Activated effector memory CD4-positive, alpha-beta T cell treated with anti-CD3 and anti-CD28 coated beads, Interleukin-2, amount 50 U/mL, for 16 hours (primary cell): Measurements from ENCODE around the gene ANKRD17.
"Not testable (repeated sequence)": the region's sequence is repeated elsewhere in the genome, so short reads cannot be mapped to it uniquely, and the experiment has no call there.

Source experiments
- DNase-seq: peaks from one replicate; pipeline ENCODE4 v3.0.0-alpha.2; 2020

Gene ANKRD17

DNA sequence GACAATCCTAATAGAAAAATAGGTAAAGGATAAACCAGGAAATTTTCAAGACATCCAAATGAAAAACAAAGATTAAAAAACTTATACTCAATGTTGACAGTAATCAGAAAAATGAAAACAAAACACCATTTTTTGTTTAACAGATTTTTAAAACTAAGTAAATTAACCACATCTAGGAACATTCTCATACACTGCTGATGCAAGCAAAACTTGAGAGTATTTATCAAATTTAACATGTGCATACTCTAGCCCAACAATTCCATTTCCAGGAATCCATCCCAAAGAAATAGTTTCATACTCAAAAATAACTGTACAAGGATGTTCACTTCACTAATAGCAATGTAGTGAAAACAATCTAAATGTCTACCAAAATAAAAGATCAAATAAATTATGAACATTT, 11.5 kb downstream of the ANKRD17 start:
- no peak for DNase-seq

DNA sequence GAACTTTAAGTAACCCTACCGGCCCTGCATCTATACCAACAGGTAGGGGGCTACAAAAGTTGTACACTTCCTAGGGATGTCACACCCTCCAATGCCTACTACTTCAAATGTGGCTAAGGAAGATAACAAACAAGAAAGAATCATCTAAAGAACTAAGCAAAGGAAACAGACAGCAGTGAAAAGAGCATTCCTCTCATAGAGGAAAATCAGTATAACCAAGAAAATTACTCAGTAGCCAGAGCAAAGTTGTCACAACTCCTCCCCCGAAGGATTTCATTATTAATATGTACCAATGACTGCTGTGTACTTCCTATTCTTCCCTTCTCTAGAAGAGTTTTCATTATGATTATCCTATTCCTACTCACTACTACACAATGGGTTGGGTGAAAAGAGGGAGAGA, 12.6 kb downstream of the ANKRD17 start:
- DNase-seq = no peak

DNA sequence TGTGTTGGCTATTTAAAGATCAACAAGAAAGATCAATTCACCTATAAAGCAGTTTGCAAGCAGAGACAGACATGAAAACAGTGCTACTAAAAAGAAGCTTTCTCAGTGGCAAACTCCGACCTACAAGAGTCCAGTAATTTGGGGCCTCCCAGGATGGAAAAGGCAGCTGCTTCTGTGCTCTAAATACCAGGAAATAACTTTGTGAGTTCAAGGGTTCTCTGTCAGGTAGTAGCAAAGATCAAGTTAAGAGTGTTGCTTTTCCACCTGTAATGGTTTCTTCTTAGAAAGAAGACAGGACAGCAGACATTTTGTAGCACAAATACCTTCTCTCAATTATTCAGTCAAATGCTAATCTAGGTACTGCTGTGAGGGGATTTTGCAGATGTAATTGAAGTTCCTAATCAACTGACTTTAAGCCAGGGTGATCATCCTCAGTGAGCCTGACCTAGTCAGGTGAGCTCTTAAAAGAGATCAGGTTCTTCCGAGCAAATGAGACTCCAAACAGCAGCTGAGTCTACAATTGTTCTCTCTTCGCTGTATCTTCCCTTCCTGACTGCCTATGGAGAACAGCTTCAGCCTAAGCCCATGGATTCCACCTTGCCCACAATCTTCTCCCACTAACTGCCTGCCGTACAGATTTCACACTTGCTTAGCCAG, 13.5 kb downstream of the ANKRD17 start:
- DNase-seq = no peak

DNA sequence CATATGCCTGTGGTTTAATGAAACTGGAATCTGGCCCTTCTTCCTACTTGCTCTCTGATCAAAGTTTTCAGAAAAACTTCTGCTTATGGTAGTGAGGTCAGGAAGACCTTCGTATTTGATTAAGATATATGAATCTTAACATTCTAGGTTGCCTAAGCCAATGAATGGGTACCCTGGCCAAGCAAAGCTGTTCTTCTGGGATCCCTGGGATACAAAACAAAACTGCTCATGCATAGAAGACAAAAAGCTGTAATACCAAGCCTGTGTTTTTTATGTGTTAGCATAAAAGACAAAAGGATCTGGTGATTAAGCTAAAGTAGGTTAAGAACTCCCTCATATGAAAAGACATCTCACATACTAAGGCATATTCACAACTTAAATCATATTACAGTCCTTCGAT, 21.6 kb downstream of the ANKRD17 start:
- DNase-seq = no peak

DNA sequence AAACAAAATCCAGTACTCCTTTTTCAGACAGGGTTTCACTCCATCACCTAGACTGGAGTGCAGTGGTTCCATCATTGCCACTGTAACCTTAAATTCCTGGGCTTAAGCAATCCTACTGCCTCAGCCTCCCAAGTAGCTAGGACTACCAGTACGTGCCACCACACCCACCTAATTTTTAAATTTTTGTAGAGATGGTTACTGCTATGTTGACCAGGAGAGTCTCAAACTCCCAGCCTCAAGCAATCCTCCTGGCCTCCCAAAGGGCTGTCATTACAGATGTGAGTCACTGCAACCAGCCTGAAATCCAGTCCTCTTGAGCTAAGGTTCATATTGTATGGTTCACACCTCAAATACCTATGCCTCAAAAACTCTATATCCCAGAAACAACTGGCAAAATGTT, 22.4 kb downstream of the ANKRD17 start:
- DNase-seq = no peak

DNA sequence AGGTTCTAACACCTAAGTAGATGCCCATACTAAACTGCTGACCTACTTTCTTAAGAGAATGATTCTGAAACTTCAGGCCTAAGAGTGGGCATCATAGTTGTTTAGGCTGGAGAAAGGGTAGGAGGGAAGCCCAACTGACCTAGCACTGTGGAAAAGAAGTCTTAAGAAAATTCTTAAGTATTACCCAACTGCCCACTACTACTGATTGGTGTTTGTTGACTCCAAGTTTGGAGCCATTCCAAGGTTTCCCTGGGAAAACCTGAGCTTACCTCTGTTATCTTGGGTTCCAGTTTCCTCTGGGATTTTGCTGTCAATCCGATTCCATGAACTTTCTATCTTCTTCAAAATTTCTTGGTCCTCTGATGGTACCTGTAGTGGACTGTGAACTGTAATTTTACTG, 23.9 kb downstream of the ANKRD17 start:
- no peak for DNase-seq

DNA sequence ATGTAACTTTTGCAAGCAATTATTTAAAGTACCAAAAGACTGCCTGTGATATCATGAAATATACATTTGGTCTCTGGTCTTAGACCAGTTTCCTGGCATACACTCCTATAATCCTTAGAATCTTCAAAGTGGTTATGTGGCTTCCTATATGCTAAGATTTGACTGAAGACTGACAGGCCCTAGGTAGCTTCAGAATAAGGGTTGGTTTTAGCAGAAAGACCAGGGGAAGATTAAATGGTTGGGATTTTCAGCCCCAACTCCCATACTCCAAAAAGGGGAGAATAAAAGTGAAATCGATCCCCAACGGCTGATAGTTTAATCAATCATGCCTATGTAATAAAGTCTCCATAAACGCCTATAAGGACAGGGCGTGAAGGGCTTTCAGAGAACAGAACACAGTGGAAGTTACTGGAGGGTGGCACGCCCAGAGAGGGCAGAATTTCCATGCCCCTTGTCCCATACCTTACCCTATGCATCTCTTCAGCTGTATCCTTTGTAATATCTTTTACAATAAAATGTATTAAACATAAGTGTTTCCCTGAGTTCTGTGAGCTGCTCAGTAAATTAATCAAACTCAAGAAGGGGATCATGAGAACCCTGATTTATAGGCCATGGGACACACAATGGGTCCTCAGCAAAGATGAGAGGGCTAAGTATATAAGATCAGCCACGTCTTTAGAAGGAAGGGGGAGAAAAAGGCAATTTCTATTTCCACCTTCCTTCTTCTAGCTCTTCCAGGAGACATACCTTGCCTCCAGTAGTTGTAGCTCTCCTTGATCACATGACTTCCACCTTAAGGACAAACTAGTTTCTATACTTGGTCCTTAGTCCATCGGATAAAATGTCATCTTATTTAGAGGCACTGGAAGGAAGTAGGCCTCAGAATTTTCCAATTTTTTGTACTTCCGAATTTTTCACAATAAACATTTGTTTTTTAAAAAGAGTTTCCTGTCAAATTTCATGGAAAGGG, 26.8 kb downstream of the ANKRD17 start:
- DNase-seq = no peak

DNA sequence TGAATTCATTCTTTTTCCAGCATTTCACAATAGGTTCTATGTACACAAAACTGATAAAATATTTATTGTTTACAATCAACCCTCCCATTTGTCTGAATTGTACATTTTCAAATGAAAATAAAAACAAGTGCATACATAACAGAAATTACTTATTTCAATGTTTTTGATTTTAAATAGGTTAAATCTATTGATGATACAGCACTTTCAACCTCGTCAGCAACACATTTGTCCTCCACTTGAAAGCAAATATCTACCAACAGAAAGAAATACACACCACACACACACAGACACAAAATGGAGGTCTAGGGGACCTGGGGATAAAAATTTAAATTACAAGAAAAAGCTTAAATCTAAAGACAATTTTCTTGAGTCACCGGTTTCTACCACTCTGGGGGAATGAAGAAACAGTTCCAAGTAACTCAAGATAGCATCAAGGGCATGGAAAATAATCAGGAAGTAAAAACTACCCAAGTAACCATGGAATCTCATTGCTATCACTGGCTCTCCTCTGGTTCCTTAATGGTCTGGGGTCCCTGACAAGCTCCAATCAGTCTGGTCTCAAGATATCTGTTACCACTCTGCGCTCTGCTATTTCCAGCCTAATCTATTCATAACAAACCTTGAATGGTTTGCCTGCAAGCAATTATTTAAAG, 27.6 kb downstream of the ANKRD17 start:
- DNase-seq = no peak

DNA sequence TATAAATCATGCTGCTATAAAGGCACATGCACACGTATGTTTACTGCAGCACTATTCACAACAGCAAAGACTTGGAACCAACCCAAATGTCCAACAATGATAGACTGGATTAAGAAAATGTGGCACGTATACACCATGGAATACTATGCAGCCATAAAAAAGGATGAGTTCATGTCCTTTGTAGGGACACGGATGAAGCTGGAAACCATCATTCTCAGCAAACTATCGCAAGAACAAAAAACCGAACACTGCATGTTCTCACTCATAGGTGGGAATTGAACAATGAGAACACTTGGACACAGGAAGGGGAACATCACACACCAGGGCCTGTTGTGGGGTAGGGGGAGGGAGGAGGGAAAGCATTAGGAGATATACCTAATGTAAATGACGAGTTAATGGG, 29.8 kb downstream of the ANKRD17 start:
- not testable (repeated sequence) for DNase-seq

DNA sequence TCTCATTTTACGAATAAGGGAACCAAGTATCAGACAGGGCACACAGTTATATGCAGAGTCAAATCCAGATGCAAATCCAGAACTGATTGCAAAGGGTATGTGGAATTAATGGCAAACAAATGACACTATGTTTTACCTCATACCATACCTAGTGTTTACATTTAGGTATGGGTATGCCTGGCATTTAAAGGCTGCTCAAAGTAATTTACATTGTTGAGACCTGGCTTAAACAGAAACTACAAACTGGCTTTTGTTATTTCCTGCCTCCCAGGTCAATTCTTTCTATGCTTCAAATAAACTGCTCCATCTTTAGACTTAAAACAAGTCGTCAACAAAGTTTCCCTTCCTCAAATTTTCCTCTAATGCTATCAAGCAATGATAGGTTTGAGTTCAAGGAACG, 33.7 kb downstream of the ANKRD17 start:
- DNase-seq = no peak

DNA sequence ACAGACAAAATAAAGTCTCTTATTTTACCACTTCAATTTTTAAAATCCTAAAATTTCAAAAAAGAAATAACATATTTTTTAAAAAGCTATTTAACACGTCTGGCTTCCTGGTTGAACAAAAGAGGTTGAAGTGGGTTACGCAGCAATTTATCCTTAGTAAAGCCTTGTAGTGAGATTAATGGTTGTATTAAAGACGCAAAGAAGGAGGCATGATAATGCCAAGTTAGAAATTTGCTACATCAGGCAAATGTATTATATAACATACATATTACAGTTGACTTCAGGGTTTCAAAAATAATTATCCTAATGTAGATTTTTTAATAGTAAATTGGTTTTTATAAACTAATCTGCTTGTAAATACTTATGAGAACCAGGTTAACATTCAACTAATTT, 35.3 kb downstream of the ANKRD17 start:
- DNase-seq = no peak

DNA sequence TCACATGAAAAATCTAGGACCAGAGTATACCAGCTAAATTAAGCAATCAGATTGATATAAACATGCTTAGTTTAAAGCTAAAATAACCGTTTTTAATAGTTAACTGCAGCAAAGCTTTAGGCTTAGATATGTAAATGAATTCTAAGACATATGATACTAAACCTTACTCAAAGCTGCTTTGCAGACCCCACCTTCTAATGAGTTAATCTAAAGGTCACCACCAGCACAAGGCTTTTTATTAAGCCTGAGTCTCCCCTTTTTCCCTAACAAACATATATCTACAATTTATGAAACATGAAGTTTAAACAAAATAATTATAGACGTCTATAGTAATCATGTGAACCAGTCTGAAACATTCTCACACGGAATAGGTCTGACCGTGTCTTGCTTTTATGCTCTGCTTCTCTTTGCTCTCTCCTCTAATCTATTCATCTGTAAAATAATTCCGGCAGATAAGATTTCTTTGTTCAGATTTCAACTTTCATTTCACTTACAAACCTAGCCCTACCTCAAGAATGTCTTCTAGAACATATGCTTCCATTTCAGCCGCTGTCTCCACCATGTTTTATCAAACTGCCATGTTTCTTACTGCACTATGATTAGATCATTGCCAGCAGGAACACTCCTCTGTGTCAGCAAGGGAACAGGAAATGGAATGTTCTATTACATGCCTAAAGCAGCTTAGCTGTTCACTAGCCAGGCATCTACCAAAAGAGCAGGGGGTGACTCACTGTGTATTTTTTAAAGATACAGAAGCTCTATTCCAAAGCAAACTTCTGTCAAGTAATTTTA, 35.9 kb downstream of the ANKRD17 start:
- peak; percentile 70 for DNase-seq

DNA sequence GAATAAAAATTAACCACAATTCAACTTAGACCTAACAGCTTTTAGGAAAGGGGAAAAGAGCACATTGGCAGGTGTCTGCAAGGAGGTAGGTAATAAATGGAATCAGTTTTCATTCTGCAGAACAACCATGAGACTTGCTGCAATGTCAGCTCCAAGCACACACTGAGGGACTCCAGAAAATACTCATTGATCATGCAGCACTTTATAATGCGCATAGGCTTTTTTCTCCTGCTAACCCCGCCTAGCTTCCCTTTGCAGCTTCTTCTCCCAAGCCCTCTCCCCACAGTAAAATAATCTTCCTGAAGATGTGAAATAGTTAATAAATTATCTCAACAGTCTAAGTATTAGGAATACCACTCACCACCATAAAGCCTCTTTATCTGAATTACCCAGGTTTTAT, 36.9 kb downstream of the ANKRD17 start:
- no peak for DNase-seq

DNA sequence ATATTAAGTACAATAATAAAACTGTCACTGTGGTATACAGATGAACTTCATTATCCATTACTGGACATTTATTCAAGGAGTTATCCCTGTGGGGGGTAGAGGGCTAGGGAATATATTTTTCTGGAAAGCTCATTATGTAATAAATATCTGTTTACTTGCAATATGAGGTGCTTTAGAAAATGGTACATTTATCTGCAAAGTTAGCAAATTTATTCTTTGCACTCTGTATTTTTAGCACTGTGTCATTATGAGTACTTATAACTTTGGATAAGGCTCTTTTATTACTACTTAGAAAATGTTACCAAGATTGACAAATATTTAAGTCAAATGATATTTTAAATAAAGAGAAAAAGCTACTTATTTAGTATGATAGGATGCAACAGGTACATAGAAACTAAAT, 37.8 kb downstream of the ANKRD17 start:
- DNase-seq = no peak

DNA sequence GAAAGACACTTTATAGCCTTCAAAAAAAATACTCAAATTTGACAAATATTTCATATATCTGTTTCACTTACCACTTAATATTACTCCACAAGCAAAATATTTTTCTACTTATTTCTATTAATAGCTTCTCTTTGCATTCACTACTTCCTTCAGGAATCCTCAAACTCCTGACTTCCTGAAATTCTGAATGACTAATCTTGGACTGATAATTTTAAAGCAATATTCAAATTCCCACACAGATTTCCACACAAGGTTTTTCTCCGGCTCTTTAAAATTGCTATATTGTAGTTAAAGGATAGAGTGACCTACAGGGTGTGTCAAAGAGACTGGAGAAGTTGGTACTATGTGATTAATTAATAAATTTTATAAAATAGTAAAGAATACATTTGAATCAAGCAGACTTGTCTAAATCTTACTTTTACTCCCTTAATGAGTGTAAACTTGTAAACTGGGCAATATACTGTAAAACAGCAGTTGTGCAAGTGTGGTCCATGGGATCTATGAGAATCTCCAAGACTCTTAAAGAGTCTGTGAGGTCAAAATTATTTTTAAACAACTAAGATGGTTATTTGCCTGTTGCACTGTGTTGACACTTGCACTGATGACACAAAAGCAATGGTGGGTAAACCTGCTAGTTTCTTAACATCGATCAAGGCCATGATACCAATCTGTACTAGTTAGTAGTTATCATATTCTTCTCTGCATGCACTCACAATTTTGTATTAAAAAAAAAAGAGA, 44.5 kb downstream of the ANKRD17 start:
- DNase-seq = no peak

DNA sequence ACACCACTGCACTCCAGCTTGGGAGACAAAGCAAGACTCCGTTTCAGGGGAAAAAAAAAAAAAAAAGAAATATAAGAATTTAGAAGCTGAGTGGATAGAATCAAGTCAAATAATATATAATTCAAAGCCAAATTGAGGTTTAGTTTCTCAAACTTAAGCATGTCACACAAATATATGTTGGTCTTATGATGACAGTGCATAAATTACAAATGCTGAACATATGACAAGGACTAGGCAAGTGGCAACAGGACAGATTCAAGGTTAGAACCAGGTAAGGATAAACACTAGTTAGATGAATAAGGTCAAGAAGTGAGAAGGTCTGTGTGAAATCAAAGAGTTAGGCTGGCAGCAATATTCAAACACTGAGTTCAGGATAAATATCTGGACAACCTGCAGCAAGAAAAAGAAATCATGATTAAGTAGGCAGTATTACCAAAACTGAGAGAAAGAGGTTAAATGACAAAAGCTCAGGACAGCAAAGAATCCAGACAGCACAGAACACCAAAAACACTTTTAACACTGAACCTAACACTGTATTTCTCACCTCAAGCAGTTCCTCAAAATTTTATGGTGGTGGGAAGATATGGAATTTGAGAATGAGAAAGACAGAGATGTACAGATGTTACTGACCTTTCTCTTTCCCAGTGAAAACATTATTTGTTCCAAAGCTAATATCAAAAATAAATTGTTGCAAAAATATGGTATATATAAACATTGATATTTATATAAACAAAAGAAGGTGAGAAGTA, 45.4 kb downstream of the ANKRD17 start:
- DNase-seq = no peak

DNA sequence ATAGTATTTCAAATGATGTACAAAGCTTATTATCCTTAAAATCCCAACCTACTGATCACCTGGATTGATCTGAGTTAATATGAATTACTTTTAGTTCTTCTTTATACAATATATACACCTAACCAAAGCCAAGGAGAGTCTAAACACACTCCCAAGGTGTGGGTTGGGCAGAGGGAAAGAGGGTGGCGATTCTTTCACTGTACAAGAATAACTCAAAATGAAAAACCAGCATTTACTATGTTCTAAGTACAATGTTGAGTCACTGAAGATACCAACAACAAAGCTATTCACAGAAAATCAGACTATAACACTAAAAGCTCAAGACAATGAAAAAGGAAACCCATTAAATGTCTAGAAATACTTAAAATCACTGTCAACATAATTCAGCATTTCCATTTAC, 46.6 kb downstream of the ANKRD17 start:
- no peak for DNase-seq

DNA sequence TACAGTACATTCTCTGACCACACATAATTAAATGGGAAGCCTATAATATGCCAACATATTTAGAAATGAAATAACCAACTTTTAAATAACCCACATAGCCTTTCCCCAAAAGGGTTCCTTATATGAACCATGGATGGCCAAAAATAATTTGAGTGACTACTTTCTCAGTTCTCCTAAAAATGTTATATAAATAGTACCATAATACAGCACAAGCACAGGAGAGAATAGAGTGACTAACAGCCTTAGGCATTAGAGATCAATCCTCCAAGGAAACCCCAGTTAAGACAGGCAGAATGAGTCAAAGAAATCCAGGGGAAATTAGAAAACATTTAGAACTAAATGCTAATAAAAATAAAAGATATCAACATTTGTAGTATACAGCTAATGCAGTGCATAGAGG, 50.2 kb downstream of the ANKRD17 start:
- no peak for DNase-seq

DNA sequence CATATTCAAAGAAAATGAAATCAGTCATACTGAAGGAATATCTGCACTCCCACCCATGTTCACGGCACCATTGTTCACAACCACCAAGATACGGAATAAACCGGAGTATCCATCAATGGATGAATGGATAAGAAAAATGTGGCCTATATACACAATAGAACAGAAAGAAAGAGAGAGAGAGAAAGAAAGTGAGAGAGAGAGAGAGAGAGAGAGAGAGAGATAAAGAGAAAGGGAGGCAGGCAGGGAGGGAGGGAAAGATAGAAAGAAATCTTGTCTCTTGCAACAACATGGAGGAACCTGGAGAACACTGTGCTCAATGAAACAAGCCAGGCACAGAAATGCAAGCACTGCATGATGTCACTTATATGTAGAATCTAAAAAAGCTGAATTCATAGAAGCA, 52.4 kb downstream of the ANKRD17 start:
- DNase-seq = no peak

DNA sequence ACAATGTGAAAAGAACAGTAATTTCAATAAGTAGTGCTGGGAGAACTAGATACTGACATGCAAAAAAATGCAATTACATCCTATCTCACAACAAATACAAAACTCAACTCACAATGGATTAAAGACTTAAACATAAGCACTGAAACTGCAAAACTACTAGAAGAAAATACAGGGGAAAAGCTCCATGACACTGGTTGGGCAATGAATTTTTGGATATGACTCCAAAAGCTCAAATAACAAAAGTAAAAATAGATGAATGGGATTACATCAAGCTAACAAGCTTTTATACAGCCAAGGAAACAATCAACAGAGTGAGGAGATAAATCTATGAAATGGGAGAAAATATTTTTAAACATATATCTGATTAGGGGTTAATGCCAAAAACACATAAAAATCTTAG, 53.1 kb downstream of the ANKRD17 start:
- DNase-seq = no peak

DNA sequence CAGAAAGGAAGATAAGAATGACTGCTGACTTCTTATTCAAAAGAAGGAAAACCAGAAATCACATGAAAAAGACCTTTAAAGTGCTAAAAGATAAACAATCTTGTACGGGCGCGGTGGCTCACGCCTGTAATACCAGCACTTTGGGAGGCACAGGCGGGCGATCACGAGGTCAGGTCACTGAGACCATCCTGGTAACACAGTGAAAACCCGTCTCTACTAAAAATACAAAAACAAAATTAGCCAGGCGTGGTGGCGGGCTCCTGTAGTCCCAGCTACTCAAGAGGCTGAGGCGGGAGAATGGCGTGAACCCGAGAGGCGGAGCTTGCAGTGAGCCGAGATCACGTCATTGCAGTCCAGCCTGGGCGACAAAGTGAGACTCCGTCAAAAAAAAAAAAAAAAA, 54.6 kb downstream of the ANKRD17 start:
- not testable (repeated sequence) for DNase-seq

DNA sequence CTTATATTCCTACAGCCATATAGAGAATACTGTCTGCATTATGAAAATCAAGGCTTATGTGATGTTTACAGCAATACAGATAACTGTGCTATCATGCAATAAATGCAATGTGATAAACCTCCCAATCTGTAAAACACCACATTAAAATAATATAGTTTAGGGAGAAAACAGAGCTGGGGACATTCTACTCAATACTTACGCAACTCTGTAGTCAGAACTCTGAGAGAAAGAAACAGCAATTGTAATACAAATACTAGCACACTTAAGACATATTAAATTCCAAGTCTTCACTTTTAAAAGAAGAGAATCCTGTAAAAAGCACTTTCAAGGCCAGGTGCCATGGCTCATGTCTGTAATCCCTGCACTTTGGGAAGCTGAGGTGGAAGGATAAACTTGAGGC, 61.4 kb downstream of the ANKRD17 start:
- DNase-seq = no peak
